Common myeloid progenitor, CD34-positive (primary cell): Measurements from ENCODE around the gene BHLHA9.

Experiments used
- CTCF ChIA-PET: fragments of 350-600 bp; sonication (Branson Sonifier 250); formaldehyde crosslinking; loops from one replicate; lab custom pipeline; 2021; ENCODE audit warnings: antibody characterized with exemption; lab: Charles Lee
- POLR2A ChIA-PET: fragments of 350-600 bp; sonication (Branson Sonifier 250); formaldehyde crosslinking; loops from one replicate; lab custom pipeline; 2021; ENCODE audit warnings: antibody characterized with exemption; lab: Charles Lee
- DNase-seq, 3 donors: peaks; one replicate each; pipeline versions ENCODE4 v3.0.0 to v3.0.0-alpha.2; 2013
- H3K27ac ChIP-seq, 2 experiments: 1 replicate in 1 of 2; 2 replicates in 1 of 2; pipeline ENCODE4 v1.7.0; 2013; ENCODE audit warnings: inconsistent platforms in 2 of 2, low read length in 2 of 2, mild to moderate bottlenecking in 2 of 2, low read depth in 1 of 2, moderate library complexity in 1 of 2; ENCODE audit not compliant: severe bottlenecking in 2 of 2, insufficient read depth in 1 of 2, poor library complexity in 1 of 2
- H3K27me3 ChIP-seq, 5 experiments: replicated peaks in 2 of 5; 1 replicate in 3 of 5; 2 replicates in 2 of 5; pipeline versions ENCODE4 v1.6.1 to v1.7.0; 2013; ENCODE audit warnings: low read length in 4 of 5, mild to moderate bottlenecking in 2 of 5, moderate library complexity in 2 of 5, inconsistent platforms in 1 of 5; ENCODE audit not compliant: insufficient read depth in 5 of 5, control insufficient read depth in 4 of 5
- H3K36me3 ChIP-seq, 4 experiments: 1 replicate in 2 of 4; 2 replicates in 2 of 4; pipeline versions ENCODE4 v1.6.1 to v1.7.0; 2013; ENCODE audit warnings: low read length in 3 of 4, control low read depth in 1 of 4, mild to moderate bottlenecking in 1 of 4; ENCODE audit not compliant: control insufficient read depth in 4 of 4, insufficient read depth in 4 of 4
- H3K4me1 ChIP-seq, 4 experiments: 1 replicate in 3 of 4; 2 replicates in 1 of 4; pipeline versions ENCODE4 v1.6.1 to v1.7.1; 2013; ENCODE audit warnings: low read length in 3 of 4, mild to moderate bottlenecking in 3 of 4, control low read depth in 1 of 4, inconsistent platforms in 1 of 4, moderate library complexity in 1 of 4; ENCODE audit not compliant: control insufficient read depth in 4 of 4, insufficient read depth in 4 of 4; ENCODE audit errors: control extremely low read depth in 1 of 4
- H3K4me3 ChIP-seq, 7 experiments: 1 replicate in 4 of 7; 2 replicates in 3 of 7; pipeline versions ENCODE4 v1.5.1 to v1.7.0; 2013; ENCODE audit warnings: mild to moderate bottlenecking in 7 of 7, low read length in 6 of 7, moderate library complexity in 6 of 7, inconsistent platforms in 2 of 7, low read depth in 2 of 7, control low read depth in 1 of 7; ENCODE audit not compliant: insufficient read depth in 4 of 7, control insufficient read depth in 1 of 7; ENCODE audit errors: extremely low read depth in 1 of 7
- H3K9me3 ChIP-seq, 5 experiments: 1 replicate in 4 of 5; 2 replicates in 1 of 5; pipeline versions ENCODE4 v1.6.1 to v1.7.1; 2013; ENCODE audit warnings: low read length in 4 of 5, mild to moderate bottlenecking in 2 of 5, inconsistent platforms in 1 of 5, low read depth in 1 of 5, moderate library complexity in 1 of 5; ENCODE audit not compliant: control insufficient read depth in 4 of 5, insufficient read depth in 2 of 5; ENCODE audit errors: control extremely low read depth in 1 of 5
- WGBS: methylation state at CpG from one replicate; pipeline ENCODE4 v1.1.5; 2013; ENCODE audit not compliant: insufficient coverage; 5-methylcytosine and 5-hydroxymethylcytosine counted together

The BHLHA9 gene

GRCh38 chr17:1275205-1275961, 5.1 kb downstream of the BHLHA9 start:
- Histone ChIP-seq H3K4me3 (no peak overlapping the region), H3K9me3 (no peaks in the 10 kb centered on the region), H3K27me3 (peaks cover 0 to 38% (median 22%) of the 10 kb centered on the region in 5 experiments), H3K27ac (no peak overlapping the region), H3K36me3 (no peaks in the 10 kb centered on the region), H3K4me1 (peaks cover 0 to 6% (median under 1%) of the 10 kb centered on the region in 4 experiments)
- ChIA-PET CTCF (no interaction called here), POLR2A (no interaction called here)
- 67% methylated on average over 3 of the region's 10 CpGs for WGBS
- no peak for DNase-seq

DNA sequence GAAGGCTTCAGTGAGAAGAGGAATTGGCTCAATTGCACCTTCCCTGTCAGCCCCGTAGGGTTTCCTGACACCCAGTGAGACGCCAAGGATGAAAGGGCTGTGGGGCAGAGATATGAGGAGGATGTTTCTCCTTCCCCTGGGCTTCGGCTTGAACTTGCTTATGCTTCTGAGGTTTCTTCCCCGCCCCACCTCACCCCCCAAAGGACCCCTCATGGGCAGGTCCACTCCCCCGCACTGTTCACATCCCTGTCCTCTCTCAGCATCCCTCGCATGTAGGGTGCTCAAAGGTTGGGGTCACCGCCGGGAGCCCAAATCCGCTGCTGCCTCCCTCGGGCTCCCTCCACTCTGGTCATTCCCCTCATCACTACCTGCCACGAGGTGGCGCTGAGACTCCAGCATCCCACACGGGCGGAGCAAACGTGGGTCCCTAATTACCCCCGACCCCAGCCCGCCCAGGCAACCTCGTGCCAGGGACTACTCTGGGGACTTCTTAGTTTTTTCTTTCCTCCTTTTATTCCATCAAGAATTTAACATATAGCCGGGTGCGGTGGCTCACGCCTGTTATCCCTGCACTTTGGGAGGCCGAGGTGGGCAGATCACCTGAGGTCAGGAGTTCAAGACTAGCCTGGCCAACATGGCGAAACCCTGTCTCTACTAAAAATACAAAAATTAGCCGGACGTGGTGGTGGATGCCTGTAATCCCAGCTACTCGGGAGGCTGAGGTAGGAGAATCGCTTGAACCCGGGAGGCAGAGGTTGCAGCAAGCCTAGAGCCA, 5.9 kb downstream of the BHLHA9 start:
- H3K4me3 ChIP-seq = peak overlapping the region in 2 of 7 experiments; percentile 11 to 16
- 0% methylated on average over 15 of the region's 28 CpGs for WGBS
- no peaks in the 10 kb centered on the region for H3K9me3 ChIP-seq
- no peak overlapping the region for H3K27ac ChIP-seq
- no peaks in the 10 kb centered on the region for H3K36me3 ChIP-seq
- peak; percentile 61 to 77 (median 75) for DNase-seq
- H3K27me3 ChIP-seq = peaks cover 0 to 30% (median 22%) of the 10 kb centered on the region in 5 experiments
- POLR2A ChIA-PET = no interaction called here
- CTCF ChIA-PET = interaction anchor here (0.9 to 1.9 kb wide), 4 partner anchors 55 to 257 kb away, joined by 3 to 4 read pairs (median 4); no protein-coding TSS in a partner anchor
- no peaks in the 10 kb centered on the region for H3K4me1 ChIP-seq

- Histone ChIP-seq H3K4me3 (no peak overlapping the region), H3K36me3 (no peaks in the 10 kb centered on the region), H3K27me3 (peaks cover 0 to 2% (median 0%) of the 10 kb centered on the region in 5 experiments), H3K4me1 (no peaks in the 10 kb centered on the region), H3K9me3 (no peaks in the 10 kb centered on the region), H3K27ac (no peak overlapping the region)
- CTCF ChIA-PET = interaction anchor here (1.1 to 2.1 kb wide), 4 partner anchors 12 to 52 kb away, joined by 3 to 5 read pairs (median 4); no protein-coding TSS in a partner anchor
- DNase-seq = no peak
- WGBS = 95% methylated on average over 21 of the region's 23 CpGs
- POLR2A ChIA-PET = interaction anchor here (1.3 kb wide), 1 partner anchor 13 kb away, joined by 3 read pairs; no protein-coding TSS in a partner anchor
These were observed 10.4 kb downstream of the BHLHA9 start for GRCh38 chr17:1280652-1281051.

DNA sequence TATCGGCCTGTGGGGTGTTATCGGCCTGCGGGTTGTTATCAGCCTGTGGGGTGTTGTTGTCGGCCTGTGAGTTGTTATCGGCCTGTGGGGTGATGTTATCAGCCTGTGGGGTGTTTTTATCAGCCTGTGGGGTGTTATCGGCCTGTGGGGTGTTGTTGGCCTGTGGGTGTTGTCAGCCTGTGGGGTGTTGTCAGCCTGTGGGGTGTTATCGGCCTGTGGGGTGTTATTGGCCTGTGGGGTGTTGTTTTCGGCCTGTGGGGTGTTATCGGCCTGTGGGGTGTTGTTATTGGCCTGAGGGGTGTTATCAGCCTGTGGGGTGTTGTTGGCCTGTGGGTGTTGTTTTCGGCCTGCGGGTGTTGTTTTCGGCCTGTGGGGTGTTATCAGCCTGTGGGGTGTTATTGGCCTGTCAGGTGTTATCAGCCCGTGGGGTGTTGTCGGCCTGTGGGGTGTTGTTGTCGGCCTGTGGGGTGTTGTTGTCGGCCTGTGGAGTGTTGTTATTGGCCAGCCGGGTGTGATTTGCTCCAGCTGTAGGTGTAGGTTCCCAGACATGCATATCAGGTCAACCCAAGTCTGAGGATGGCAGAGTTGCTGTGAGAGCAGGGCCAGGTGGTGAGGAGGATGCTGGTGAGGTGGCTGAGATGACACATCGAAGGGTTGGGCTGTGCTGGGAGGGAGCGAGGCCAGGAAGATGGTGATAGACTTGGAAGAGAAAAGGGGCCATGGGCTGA, 16.3 kb downstream of the BHLHA9 start:
- Histone ChIP-seq H3K27ac (no peak overlapping the region), H3K4me1 (no peaks in the 10 kb centered on the region), H3K27me3 (no peaks in the 10 kb centered on the region), H3K36me3 (no peaks in the 10 kb centered on the region), H3K4me3 (no peak overlapping the region), H3K9me3 (peaks cover 0 to 6% (median 0%) of the 10 kb centered on the region in 5 experiments)
- no peak for DNase-seq
- WGBS = 92% methylated on average over 9 of the region's 19 CpGs
- ChIA-PET CTCF (no interaction called here), POLR2A (no interaction called here)

GRCh38 chr17:1289695-1290094, 19.5 kb downstream of the BHLHA9 start:
- Histone ChIP-seq H3K9me3 (peaks cover 0 to 9% (median 0%) of the 10 kb centered on the region in 5 experiments), H3K4me1 (peaks cover 0 to 4% (median under 1%) of the 10 kb centered on the region in 4 experiments), H3K27ac (no peak overlapping the region), H3K4me3 (no peak overlapping the region), H3K27me3 (no peaks in the 10 kb centered on the region), H3K36me3 (no peaks in the 10 kb centered on the region)
- DNase-seq = no peak
- 91% methylated on average over 11 of the region's 11 CpGs for WGBS
- POLR2A ChIA-PET = no interaction called here
- CTCF ChIA-PET = no interaction called here

- DNase-seq = no peak
- ChIA-PET POLR2A (no interaction called here), CTCF (no interaction called here)
- H3K36me3 ChIP-seq = no peaks in the 10 kb centered on the region
- no peak overlapping the region for H3K4me3 ChIP-seq
- peaks cover 0 to 9% (median 0%) of the 10 kb centered on the region in 5 experiments for H3K9me3 ChIP-seq
- H3K27me3 ChIP-seq = no peaks in the 10 kb centered on the region
- H3K27ac ChIP-seq = no peak overlapping the region
- peaks cover 0 to 8% (median 5%) of the 10 kb centered on the region in 4 experiments for H3K4me1 ChIP-seq
- WGBS = 84% methylated on average over 3 of the region's 13 CpGs
These were observed 20.4 kb downstream of the BHLHA9 start for GRCh38 chr17:1290676-1291075.
